ENCODE results near the gene MAP3K20. TPM values are rescaled to one million over a fixed set of nuclear protein-coding genes. Genes with fewer than 3 reads are reported as not detected.

The MAP3K20 gene
- total and polyA plus RNA-seq, 2 of the 8 experiments (the other 6 are each of a cell fraction or from before 2014, with no cell fraction given) = 3.1 to 11.1 TPM

GRCh38 chr2:173157676-173158293 lies 82.1 kb downstream of the MAP3K20 start (continued):
- TF ChIP-seq CHD7 (IDR thresholded peaks at IDR 0.05; ENCODE audit: insufficient replicate concordance, low read length) (no peak), RFX5 (IDR thresholded peaks at IDR 0.05; ENCODE audit: borderline replicate concordance, low read depth, low read length) (no peak), ATF3 (IDR thresholded peaks at IDR 0.05; ENCODE audit: insufficient read depth, low read depth, low read length) (no peak), SIRT6 (IDR thresholded peaks at IDR 0.05; ENCODE audit: low read length) (no peak), YY1 (IDR thresholded peaks at IDR 0.05; ENCODE audit: low read depth, low read length) (no peak), USF2 (IDR thresholded peaks at IDR 0.05; ENCODE audit: low read length) (no peak), POLR2AphosphoS5 (IDR thresholded peaks at IDR 0.05; ENCODE audit: low read depth, low read length) (no peak), GABPA (IDR thresholded peaks at IDR 0.05; ENCODE audit: borderline replicate concordance, insufficient read depth, low read length) (no peak)

Measured in H1 (cell line).